ENCODE data around the gene TEAD3.

Gene TEAD3

GRCh38 chr6:35512740-35513139 lies 15.9 kb upstream of the TEAD3 start, which contains the start of gene TULP1:
TULP1 (minus strand) TSS chr6:35512896; CDS start chr6:35512858, 38 bp downstream.
- no peak for DNase-seq (ENCODE audit: low read depth, low spot score)

GRCh38 chr6:35512006-35512405 lies 15.1 kb upstream of the TEAD3 start:
- no peak for DNase-seq (ENCODE audit: low read depth, low spot score)

- no peak for DNase-seq (ENCODE audit: low read depth, low spot score)
Observed at GRCh38 chr6:35511562-35511941, 14.7 kb upstream of the TEAD3 start.

- DNase-seq (ENCODE audit: low read depth, low spot score): no peak
Observed at GRCh38 chr6:35510916-35511561, 14.2 kb upstream of the TEAD3 start.

GRCh38 chr6:35508542-35508941 lies 11.7 kb upstream of the TEAD3 start:
- no peak for DNase-seq (ENCODE audit: low read depth, low spot score)

- DNase-seq (ENCODE audit: low read depth, low spot score): no peak
Observed at GRCh38 chr6:35508027-35508426, 11.1 kb upstream of the TEAD3 start.

GRCh38 chr6:35507221-35507620 lies 10.3 kb upstream of the TEAD3 start:
- no peak for DNase-seq (ENCODE audit: low read depth, low spot score)

GRCh38 chr6:35506536-35506935 lies 9.7 kb upstream of the TEAD3 start:
- DNase-seq (ENCODE audit: low read depth, low spot score): no peak

GRCh38 chr6:35505999-35506412 lies 9.1 kb upstream of the TEAD3 start:
- DNase-seq (ENCODE audit: low read depth, low spot score): no peak

GRCh38 chr6:35503534-35503933 lies 6.7 kb upstream of the TEAD3 start:
- no peak for DNase-seq (ENCODE audit: low read depth, low spot score)

- DNase-seq (ENCODE audit: low read depth, low spot score): no peak
Observed at GRCh38 chr6:35501784-35502183, 4.9 kb upstream of the TEAD3 start.

- DNase-seq (ENCODE audit: low read depth, low spot score): no peak
Observed at GRCh38 chr6:35500782-35501181, 3.9 kb upstream of the TEAD3 start.

GRCh38 chr6:35499372-35499771 lies 2.5 kb upstream of the TEAD3 start:
- no peak for DNase-seq (ENCODE audit: low read depth, low spot score)

GRCh38 chr6:35498422-35499067 lies 1.7 kb upstream of the TEAD3 start:
- DNase-seq (ENCODE audit: low read depth, low spot score): no peak

- no peak for DNase-seq (ENCODE audit: low read depth, low spot score)
Observed at GRCh38 chr6:35497571-35498421, 917 bp upstream of the TEAD3 start.

GRCh38 chr6:35496036-35496840 lies 641 bp downstream of the TEAD3 start:
- DNase-seq (ENCODE audit: low read depth, low spot score): no peak

GRCh38 chr6:35495258-35496035 lies 1.4 kb downstream of the TEAD3 start:
- DNase-seq (ENCODE audit: low read depth, low spot score): no peak

GRCh38 chr6:35494161-35494563 lies 2.7 kb downstream of the TEAD3 start:
- no peak for DNase-seq (ENCODE audit: low read depth, low spot score)

- DNase-seq (ENCODE audit: low read depth, low spot score): no peak
Observed at GRCh38 chr6:35493307-35493983, 3.4 kb downstream of the TEAD3 start.

GRCh38 chr6:35492974-35493284 lies 4.0 kb downstream of the TEAD3 start:
- no peak for DNase-seq (ENCODE audit: low read depth, low spot score)

Data from iPS DF 19.7 (cell line).